HepG2 (cell line): ENCODE measurements around the gene NELFB. TPM values are rescaled to one million over a fixed set of nuclear protein-coding genes. Genes with fewer than 3 reads are reported as not detected.
A peak's percentile ranks its signal among the peaks of the same experiment; 100 is the strongest.

Source experiments
- AHR ChIP-seq: IDR thresholded peaks from 2 replicates; pipeline ENCODE4 v1.6.1; 2018; ENCODE audit warnings: missing genetic modification reagents, missing compliant biosample characterization
- CHD2 ChIP-seq: IDR thresholded peaks from 2 replicates; pipeline ENCODE4 v1.6.1; 2011; ENCODE audit warnings: low read depth, low read length, improper control_type of control experiment
- ELF1 ChIP-seq: sonication (generic); formaldehyde crosslinking; IDR thresholded peaks from 2 replicates; pipeline ENCODE4 v1.4.0; 2020; ENCODE audit warnings: missing genetic modification reagents
- FOXC1 ChIP-seq: sonication (generic); formaldehyde crosslinking; IDR thresholded peaks from 2 replicates; pipeline ENCODE4 v1.8.0; 2022; ENCODE audit warnings: mild to moderate bottlenecking, missing genetic modification reagents, borderline replicate concordance
- KLF9 ChIP-seq: IDR thresholded peaks from 2 replicates; pipeline ENCODE4 v1.6.1; 2016; ENCODE audit warnings: low read depth
- MAFK ChIP-seq, 2 experiments: IDR thresholded peaks in 1 of 2; conservative IDR thresholded peaks in 1 of 2; 2 replicates each; pipeline ENCODE4 v1.6.1; 2011; ENCODE audit warnings: improper control_type of control experiment in 2 of 2, low read length in 2 of 2
- MLXIP ChIP-seq: sonication (generic); formaldehyde crosslinking; IDR thresholded peaks from 2 replicates; pipeline ENCODE4 v1.9.0; 2021; ENCODE audit warnings: missing genetic modification reagents, borderline replicate concordance
- NFYC ChIP-seq: IDR thresholded peaks from 2 replicates; pipeline ENCODE4 v1.6.1; 2016; ENCODE audit warnings: missing genetic modification reagents, missing compliant biosample characterization
- PHF8 ChIP-seq: sonication (generic); formaldehyde crosslinking; IDR thresholded peaks from 2 replicates; pipeline ENCODE4 v1.5.0; 2020; ENCODE audit warnings: missing genetic modification reagents
- YEATS2 ChIP-seq: sonication (generic); formaldehyde crosslinking; IDR thresholded peaks from 2 replicates; pipeline ENCODE4 v1.4.0; 2020; ENCODE audit warnings: missing genetic modification reagents, borderline replicate concordance
- ZBED4 ChIP-seq: sonication (generic); formaldehyde crosslinking; IDR thresholded peaks from 2 replicates; pipeline ENCODE4 v1.4.0; 2020; ENCODE audit warnings: missing genetic modification reagents, borderline replicate concordance
- ZNF136 ChIP-seq: sonication (generic); formaldehyde crosslinking; IDR thresholded peaks from 2 replicates; pipeline ENCODE4 v1.8.1; 2022; ENCODE audit warnings: low read depth, mild to moderate bottlenecking, moderate library complexity, missing genetic modification reagents
- ZNF281 ChIP-seq: sonication (generic); formaldehyde crosslinking; IDR thresholded peaks from 2 replicates; pipeline ENCODE4 v1.4.0; 2020; ENCODE audit warnings: missing genetic modification reagents, borderline replicate concordance
- ZNF33A ChIP-seq: sonication (generic); formaldehyde crosslinking; IDR thresholded peaks from 2 replicates; pipeline ENCODE4 v1.5.1; 2020; ENCODE audit warnings: missing genetic modification reagents, mild to moderate bottlenecking, moderate library complexity, borderline replicate concordance
- ZNF367 ChIP-seq: sonication (generic); formaldehyde crosslinking; IDR thresholded peaks from 2 replicates; pipeline ENCODE4 v1.4.0; 2020; ENCODE audit warnings: missing genetic modification reagents, borderline replicate concordance
- ZNF607 ChIP-seq: sonication (generic); formaldehyde crosslinking; IDR thresholded peaks from 2 replicates; pipeline ENCODE4 v1.5.1; 2020; ENCODE audit warnings: missing genetic modification reagents, mild to moderate bottlenecking, borderline replicate concordance
- polyA plus RNA-seq, 8 experiments: library from polyadenylated mRNA; depleted of rRNA in 3 of 8; stranded (reverse) in 7 of 8; unstranded in 1 of 8; fragments of >200 nt; fragmentation: Illumina TruSeq in 4 of 8; extraction: Trizol in 4 of 8; gene quantifications; 2 replicates each; pipeline versions ENCODE4 v1.2.1 to v1.2.3, GENCODE V29; 2011 to 2016; ENCODE audit warnings: low read depth in 4 of 8, missing spikeins in 1 of 8, mixed read lengths in 1 of 8; ENCODE audit not compliant: insufficient read depth in 1 of 8
- total RNA-seq, 5 experiments: library from RNA; depleted of rRNA; stranded (reverse); fragments of >200 nt; fragmentation: Illumina TruSeq; extraction: Trizol; gene quantifications; 2 replicates each; pipeline ENCODE4 v1.2.3, GENCODE V29; 2016; ENCODE audit warnings: low read depth in 1 of 5

Gene NELFB
- total and polyA plus RNA-seq, 2 of the 13 experiments (the other 11 are each of a cell fraction or from before 2014, with no cell fraction given): 26.5 to 45.8 TPM

- TF ChIP-seq ZNF607 (CRISPR knock-in tag) (0 out of 2 replicates have a peak, but pooled peaks have one; percentile 60), ZNF33A (peak; percentile 42; the same call in 1 of the 2 replicates), ZNF281 (peak; percentile 36; the same call in 1 of the 2 replicates), MAFK (conservative IDR thresholded peaks at IDR 0.05 in 1 of 2, IDR thresholded peaks at IDR 0.05 in 1 of 2; ENCODE audit: low read length in 2 of 2) (peak in 1 of 2 experiments; percentile 21; a peak in 1 of 4 replicates), CHD2 (no peak), ELF1 (CRISPR knock-in tag) (0 out of 2 replicates have a peak, but pooled peaks have one; percentile 24), ZBED4 (CRISPR knock-in tag) (peak; percentile 82; the same call in 1 of the 2 replicates), PHF8 (CRISPR knock-in tag) (no peak), MLXIP (CRISPR knock-in tag) (no peak), KLF9 (CRISPR knock-in tag) (no peak), YEATS2 (CRISPR knock-in tag) (no peak), NFYC (0 out of 2 replicates have a peak, but pooled peaks have one; percentile 12), ZNF136 (no peak), AHR (CRISPR knock-in tag) (no peak; the same call in 1 of the 2 replicates), ZNF367 (0 out of 2 replicates have a peak, but pooled peaks have one; percentile 43), FOXC1 (CRISPR knock-in tag) (peak; percentile 36; the same call in 1 of the 2 replicates)
Measured at GRCh38 chr9:137229903-137230704, 25.0 kb upstream of the NELFB start (continued).
